ENCODE results near the gene INTS6.

The INTS6 gene

GRCh38 chr13:51455532-51455931 is 2.7 kb upstream of the INTS6 start:
- Histone ChIP-seq H3K9me3 (ENCODE audit: control insufficient read depth, insufficient read depth, low read length) (peaks cover 4% of the 10 kb centered on the region; the same call in 1 of the 2 replicates), H3K4me3 (ENCODE audit: low read depth, low read length) (no peak overlapping the region), H3K9ac (ENCODE audit: low read depth, low read length) (no peak overlapping the region), H3K27ac (ENCODE audit: low read depth, low read length) (no peak overlapping the region), H3K36me3 (ENCODE audit: control insufficient read depth, insufficient read depth, low read length) (peaks cover 20% of the 10 kb centered on the region), H3K4me1 (ENCODE audit: control insufficient read depth, insufficient read depth, low read length) (peaks cover 15% of the 10 kb centered on the region), H3K27me3 (ENCODE audit: control insufficient read depth, insufficient read depth, low read length) (no peaks in the 10 kb centered on the region)

GRCh38 chr13:51453959-51454703 is 1.3 kb upstream of the INTS6 start:
- H3K27ac ChIP-seq (ENCODE audit: low read depth, low read length), result peak overlapping the region; percentile 98
- H3K9ac ChIP-seq (ENCODE audit: low read depth, low read length), result peak overlapping the region; percentile 86
- peak overlapping the region; percentile 84 for H3K4me3 ChIP-seq (ENCODE audit: low read depth, low read length)
- H3K27me3 ChIP-seq (ENCODE audit: control insufficient read depth, insufficient read depth, low read length), result no peaks in the 10 kb centered on the region
- H3K9me3 ChIP-seq (ENCODE audit: control insufficient read depth, insufficient read depth, low read length), result peaks cover 4% of the 10 kb centered on the region; the same call in 1 of the 2 replicates
- peaks cover 34% of the 10 kb centered on the region for H3K36me3 ChIP-seq (ENCODE audit: control insufficient read depth, insufficient read depth, low read length)
- peaks cover 17% of the 10 kb centered on the region for H3K4me1 ChIP-seq (ENCODE audit: control insufficient read depth, insufficient read depth, low read length)

- peaks cover 17% of the 10 kb centered on the region for H3K4me1 ChIP-seq (ENCODE audit: control insufficient read depth, insufficient read depth, low read length)
- H3K27me3 ChIP-seq (ENCODE audit: control insufficient read depth, insufficient read depth, low read length), result no peaks in the 10 kb centered on the region
- H3K36me3 ChIP-seq (ENCODE audit: control insufficient read depth, insufficient read depth, low read length), result peaks cover 42% of the 10 kb centered on the region
- peak overlapping the region; percentile 86 for H3K9ac ChIP-seq (ENCODE audit: low read depth, low read length)
- peak overlapping the region; percentile 98 for H3K27ac ChIP-seq (ENCODE audit: low read depth, low read length)
- H3K4me3 ChIP-seq (ENCODE audit: low read depth, low read length), result peak overlapping the region; percentile 84
- peaks cover 4% of the 10 kb centered on the region; the same call in 1 of the 2 replicates for H3K9me3 ChIP-seq (ENCODE audit: control insufficient read depth, insufficient read depth, low read length)
Observed at GRCh38 chr13:51453207-51453958, 547 bp upstream of the INTS6 start.

GRCh38 chr13:51451467-51452360 is 1.1 kb downstream of the INTS6 start:
- peak overlapping the region; percentile 86 for H3K4me3 ChIP-seq (ENCODE audit: low read depth, low read length)

GRCh38 chr13:51451134-51451466 is 1.7 kb downstream of the INTS6 start:
- H3K36me3 ChIP-seq (ENCODE audit: control insufficient read depth, insufficient read depth, low read length), result peaks cover 57% of the 10 kb centered on the region
- H3K9ac ChIP-seq (ENCODE audit: low read depth, low read length), result no peak overlapping the region
- peak overlapping the region; percentile 86 for H3K4me3 ChIP-seq (ENCODE audit: low read depth, low read length)
- peak overlapping the region; percentile 97 for H3K27ac ChIP-seq (ENCODE audit: low read depth, low read length)
- no peaks in the 10 kb centered on the region for H3K27me3 ChIP-seq (ENCODE audit: control insufficient read depth, insufficient read depth, low read length)
- peaks cover 3% of the 10 kb centered on the region; the same call in 1 of the 2 replicates for H3K9me3 ChIP-seq (ENCODE audit: control insufficient read depth, insufficient read depth, low read length)
- H3K4me1 ChIP-seq (ENCODE audit: control insufficient read depth, insufficient read depth, low read length), result peaks cover 17% of the 10 kb centered on the region

More at GRCh38 chr13:51451467-51452360, 1.1 kb downstream of the INTS6 start:
- Histone ChIP-seq H3K36me3 (ENCODE audit: control insufficient read depth, insufficient read depth, low read length) (peaks cover 53% of the 10 kb centered on the region), H3K27me3 (ENCODE audit: control insufficient read depth, insufficient read depth, low read length) (no peaks in the 10 kb centered on the region), H3K27ac (ENCODE audit: low read depth, low read length) (peak overlapping the region; percentile 97), H3K9ac (ENCODE audit: low read depth, low read length) (peak overlapping the region; percentile 79), H3K9me3 (ENCODE audit: control insufficient read depth, insufficient read depth, low read length) (peaks cover 4% of the 10 kb centered on the region; the same call in 1 of the 2 replicates), H3K4me1 (ENCODE audit: control insufficient read depth, insufficient read depth, low read length) (peaks cover 17% of the 10 kb centered on the region)

GRCh38 chr13:51449018-51449417 is 3.8 kb downstream of the INTS6 start:
- Histone ChIP-seq H3K27me3 (ENCODE audit: control insufficient read depth, insufficient read depth, low read length) (no peaks in the 10 kb centered on the region), H3K27ac (ENCODE audit: low read depth, low read length) (no peak overlapping the region), H3K9me3 (ENCODE audit: control insufficient read depth, insufficient read depth, low read length) (no peaks in the 10 kb centered on the region), H3K4me3 (ENCODE audit: low read depth, low read length) (no peak overlapping the region), H3K36me3 (ENCODE audit: control insufficient read depth, insufficient read depth, low read length) (peaks cover 51% of the 10 kb centered on the region), H3K9ac (ENCODE audit: low read depth, low read length) (no peak overlapping the region), H3K4me1 (ENCODE audit: control insufficient read depth, insufficient read depth, low read length) (peaks cover 12% of the 10 kb centered on the region)

GRCh38 chr13:51444922-51445321 is 7.9 kb downstream of the INTS6 start:
- no peak overlapping the region for H3K4me3 ChIP-seq (ENCODE audit: low read depth, low read length)
- H3K9ac ChIP-seq (ENCODE audit: low read depth, low read length), result no peak overlapping the region
- no peaks in the 10 kb centered on the region for H3K27me3 ChIP-seq (ENCODE audit: control insufficient read depth, insufficient read depth, low read length)
- no peaks in the 10 kb centered on the region for H3K9me3 ChIP-seq (ENCODE audit: control insufficient read depth, insufficient read depth, low read length)
- H3K27ac ChIP-seq (ENCODE audit: low read depth, low read length), result no peak overlapping the region
- H3K4me1 ChIP-seq (ENCODE audit: control insufficient read depth, insufficient read depth, low read length), result no peaks in the 10 kb centered on the region
- peaks cover 40% of the 10 kb centered on the region for H3K36me3 ChIP-seq (ENCODE audit: control insufficient read depth, insufficient read depth, low read length)

GRCh38 chr13:51440381-51440780 is 12.5 kb downstream of the INTS6 start:
- H3K4me1 ChIP-seq (ENCODE audit: control insufficient read depth, insufficient read depth, low read length), result peaks cover 12% of the 10 kb centered on the region
- no peaks in the 10 kb centered on the region for H3K27me3 ChIP-seq (ENCODE audit: control insufficient read depth, insufficient read depth, low read length)
- no peak overlapping the region for H3K4me3 ChIP-seq (ENCODE audit: low read depth, low read length)
- H3K36me3 ChIP-seq (ENCODE audit: control insufficient read depth, insufficient read depth, low read length), result peaks cover 36% of the 10 kb centered on the region
- H3K9me3 ChIP-seq (ENCODE audit: control insufficient read depth, insufficient read depth, low read length), result no peaks in the 10 kb centered on the region
- H3K27ac ChIP-seq (ENCODE audit: low read depth, low read length), result no peak overlapping the region
- no peak overlapping the region for H3K9ac ChIP-seq (ENCODE audit: low read depth, low read length)

GRCh38 chr13:51437550-51438127 is 15.2 kb downstream of the INTS6 start:
- H3K27ac ChIP-seq (ENCODE audit: low read depth, low read length), result no peak overlapping the region
- H3K9ac ChIP-seq (ENCODE audit: low read depth, low read length), result no peak overlapping the region
- H3K9me3 ChIP-seq (ENCODE audit: control insufficient read depth, insufficient read depth, low read length), result no peaks in the 10 kb centered on the region
- peaks cover 18% of the 10 kb centered on the region for H3K4me1 ChIP-seq (ENCODE audit: control insufficient read depth, insufficient read depth, low read length)
- H3K36me3 ChIP-seq (ENCODE audit: control insufficient read depth, insufficient read depth, low read length), result peaks cover 48% of the 10 kb centered on the region
- no peaks in the 10 kb centered on the region for H3K27me3 ChIP-seq (ENCODE audit: control insufficient read depth, insufficient read depth, low read length)
- no peak overlapping the region for H3K4me3 ChIP-seq (ENCODE audit: low read depth, low read length)

GRCh38 chr13:51435002-51435578 is 17.7 kb downstream of the INTS6 start:
- H3K4me1 ChIP-seq (ENCODE audit: control insufficient read depth, insufficient read depth, low read length), result peaks cover 36% of the 10 kb centered on the region
- H3K9ac ChIP-seq (ENCODE audit: low read depth, low read length), result no peak overlapping the region
- no peaks in the 10 kb centered on the region for H3K9me3 ChIP-seq (ENCODE audit: control insufficient read depth, insufficient read depth, low read length)
- no peak overlapping the region for H3K4me3 ChIP-seq (ENCODE audit: low read depth, low read length)
- peaks cover 51% of the 10 kb centered on the region for H3K36me3 ChIP-seq (ENCODE audit: control insufficient read depth, insufficient read depth, low read length)
- no peaks in the 10 kb centered on the region for H3K27me3 ChIP-seq (ENCODE audit: control insufficient read depth, insufficient read depth, low read length)
- H3K27ac ChIP-seq (ENCODE audit: low read depth, low read length), result no peak overlapping the region
